GM21786 (cell line): Measurements from ENCODE around the gene TNFRSF6B.
A peak's percentile ranks its signal among the peaks of the same experiment; 100 is the strongest.
"Not testable (repeated sequence)": the region's sequence is repeated elsewhere in the genome, so short reads cannot be mapped to it uniquely, and the experiment has no call there.

Source experiments
- ATAC-seq: cut with Tn5 transposase; IDR thresholded peaks from one replicate; pipeline ENCODE4 v1.9.1; 2021; ENCODE audit not compliant: unreplicated experiment

Gene TNFRSF6B

DNA sequence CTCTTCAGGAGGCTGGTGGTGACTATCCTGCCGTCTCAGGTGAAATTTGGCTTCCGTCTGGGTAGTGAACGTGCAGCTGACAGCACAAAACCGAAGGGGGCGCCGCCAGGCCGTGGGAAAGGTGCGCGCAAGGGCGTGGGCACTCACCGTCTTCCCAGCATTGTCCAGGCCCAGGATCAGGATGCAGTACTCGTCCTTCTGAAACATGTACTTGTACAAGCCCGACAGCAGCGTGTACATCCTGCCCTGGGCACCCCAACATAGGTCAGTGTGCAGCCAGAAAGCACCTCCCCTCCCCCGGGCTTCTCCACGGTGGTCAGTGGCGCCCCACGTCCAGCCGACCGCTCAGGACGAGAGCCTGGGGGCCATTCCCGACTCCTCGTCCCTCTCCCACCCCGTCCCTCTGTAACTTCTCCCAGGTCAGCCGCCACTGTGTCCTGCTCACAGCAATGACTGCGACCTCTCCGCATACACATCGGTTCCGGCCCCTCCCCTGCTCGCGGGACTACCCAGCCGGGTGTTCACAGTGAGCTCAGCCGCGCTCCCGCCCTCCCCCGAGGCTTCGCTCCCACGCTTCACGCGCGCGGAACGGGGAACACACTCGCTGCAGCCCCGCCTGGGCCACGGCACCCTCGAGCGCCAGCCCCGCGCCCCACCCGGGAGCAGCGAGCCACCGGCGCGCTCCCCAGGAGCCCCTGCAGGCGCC lies 10.6 kb downstream of the TNFRSF6B start:
- ATAC-seq: peak; percentile 8

DNA sequence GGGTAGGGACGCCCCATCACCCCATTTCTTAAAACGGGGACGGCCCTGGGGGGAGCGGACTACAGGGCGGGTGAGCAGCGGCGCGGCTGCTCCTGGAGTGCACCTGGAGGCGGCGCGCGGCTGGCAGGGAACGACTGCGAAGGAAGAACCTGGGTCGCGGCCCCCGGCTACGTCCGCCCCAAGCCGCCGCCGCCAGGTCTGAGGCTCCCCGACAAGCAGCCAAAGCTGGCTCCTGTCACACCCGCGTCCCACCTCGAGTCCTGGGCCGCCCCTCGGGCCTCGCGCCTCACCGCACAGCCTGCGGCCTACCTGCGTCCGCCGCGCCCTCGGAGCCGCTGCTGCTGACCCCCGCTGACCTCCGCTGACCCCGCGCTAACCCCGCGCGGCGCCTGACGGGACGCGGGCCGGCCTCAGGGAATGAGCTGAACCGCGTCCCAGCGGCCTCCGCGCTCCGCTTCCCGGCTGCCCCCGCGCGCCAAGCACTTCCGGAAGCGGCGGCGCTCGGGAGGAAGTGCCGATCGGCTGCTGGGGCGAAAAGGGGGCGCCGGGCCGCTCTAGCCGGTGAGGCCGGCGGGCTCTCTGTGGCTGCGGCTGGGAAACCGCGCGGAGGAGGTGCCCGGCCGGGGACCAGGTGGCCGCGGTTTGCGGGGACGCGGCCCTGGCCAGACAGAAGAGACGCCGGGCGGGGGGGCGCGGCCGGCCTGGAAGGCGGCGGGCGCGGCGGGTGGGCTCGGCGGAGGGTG lies 11.3 kb downstream of the TNFRSF6B start, which contains the start of the genes ARFRP1 and ZGPAT:
ARFRP1 (minus strand) TSS at position 419 of the 743 bp plus-strand sequence. CDS start 885 bp downstream, outside the sequence.
ZGPAT (plus strand) TSS at position 482 of the 743 bp plus-strand sequence. CDS start 542 bp downstream, outside the sequence.
- peak; percentile 58 for ATAC-seq

DNA sequence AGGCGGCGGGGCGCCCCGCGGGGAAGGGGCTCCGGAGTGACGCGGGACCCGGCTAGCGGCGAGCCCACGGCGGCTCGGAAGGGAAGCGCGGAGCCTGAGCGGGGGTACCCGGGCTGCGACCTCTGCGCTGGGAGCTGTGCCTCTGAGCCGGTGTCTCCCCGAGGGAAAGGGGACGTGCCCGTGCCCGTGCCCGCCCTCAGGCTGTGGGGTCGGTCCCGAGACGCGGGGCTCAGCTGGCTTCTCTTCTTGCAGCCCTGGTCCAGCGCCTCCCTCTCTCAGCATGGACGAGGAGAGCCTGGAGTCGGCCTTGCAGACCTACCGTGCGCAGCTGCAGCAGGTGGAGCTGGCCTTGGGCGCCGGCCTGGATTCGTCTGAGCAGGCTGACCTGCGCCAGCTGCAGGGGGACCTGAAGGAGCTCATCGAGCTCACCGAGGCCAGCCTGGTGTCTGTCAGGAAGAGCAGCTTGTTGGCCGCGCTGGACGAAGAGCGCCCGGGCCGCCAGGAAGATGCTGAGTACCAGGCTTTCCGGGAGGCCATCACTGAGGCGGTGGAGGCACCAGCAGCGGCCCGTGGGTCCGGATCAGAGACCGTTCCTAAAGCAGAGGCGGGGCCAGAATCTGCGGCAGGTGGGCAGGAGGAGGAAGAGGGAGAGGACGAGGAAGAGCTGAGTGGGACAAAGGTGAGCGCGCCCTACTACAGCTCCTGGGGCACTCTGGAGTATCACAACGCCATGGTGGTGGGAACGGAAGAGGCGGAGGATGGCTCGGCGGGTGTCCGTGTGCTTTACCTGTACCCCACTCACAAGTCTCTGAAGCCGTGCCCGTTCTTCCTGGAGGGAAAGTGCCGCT lies 12.1 kb downstream of the TNFRSF6B start:
- ATAC-seq: peak; percentile 24

GRCh38 chr20:63709149-63709527 lies 12.7 kb downstream of the TNFRSF6B start:
- no peak for ATAC-seq

DNA sequence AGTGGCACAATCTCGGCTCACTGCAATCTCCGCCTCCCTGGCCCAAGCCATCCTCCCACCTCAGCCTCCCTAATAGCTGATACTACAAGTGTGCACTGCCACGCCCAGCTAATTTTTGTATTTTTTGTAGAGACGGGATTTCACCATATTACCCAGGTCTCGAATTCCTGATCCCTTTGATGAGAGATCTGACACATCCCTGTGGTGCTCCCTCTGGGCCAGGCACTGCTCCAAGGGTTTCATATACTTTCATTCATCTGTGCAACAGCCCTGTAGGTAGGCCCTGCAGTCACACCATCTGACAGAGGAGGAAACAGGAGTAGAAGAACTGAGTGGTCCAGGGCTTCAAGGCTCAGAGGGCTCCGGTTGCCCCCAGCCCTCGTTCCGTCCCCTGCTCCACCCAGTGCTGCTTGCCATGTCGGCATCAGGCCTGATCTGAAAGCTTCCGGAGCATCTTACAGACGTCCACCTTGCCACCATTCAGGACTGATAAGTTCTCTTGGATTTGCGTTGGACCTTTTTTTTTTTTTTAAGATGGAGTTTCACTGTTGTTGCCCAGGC lies 14.7 kb downstream of the TNFRSF6B start:
- ATAC-seq: no peak

DNA sequence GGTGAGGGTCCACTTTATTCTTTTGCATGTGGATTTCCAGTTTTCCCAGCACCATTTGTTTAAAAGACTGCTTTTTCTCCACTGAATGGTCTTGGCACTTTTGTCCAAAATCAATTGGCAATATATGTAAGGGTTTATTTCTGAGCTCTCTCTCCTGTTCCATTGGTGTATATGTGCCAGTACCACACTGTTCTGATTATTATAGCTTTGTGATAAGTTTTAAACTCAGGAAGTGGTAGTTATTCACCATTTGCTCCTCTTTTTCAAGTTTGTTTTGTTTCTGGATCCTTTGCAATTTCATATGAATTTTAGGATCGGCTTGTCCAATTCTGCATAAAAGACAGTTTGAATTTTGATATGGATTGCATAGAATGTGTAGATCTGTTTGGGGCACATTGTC lies 15.7 kb downstream of the TNFRSF6B start:
- ATAC-seq: no peak

DNA sequence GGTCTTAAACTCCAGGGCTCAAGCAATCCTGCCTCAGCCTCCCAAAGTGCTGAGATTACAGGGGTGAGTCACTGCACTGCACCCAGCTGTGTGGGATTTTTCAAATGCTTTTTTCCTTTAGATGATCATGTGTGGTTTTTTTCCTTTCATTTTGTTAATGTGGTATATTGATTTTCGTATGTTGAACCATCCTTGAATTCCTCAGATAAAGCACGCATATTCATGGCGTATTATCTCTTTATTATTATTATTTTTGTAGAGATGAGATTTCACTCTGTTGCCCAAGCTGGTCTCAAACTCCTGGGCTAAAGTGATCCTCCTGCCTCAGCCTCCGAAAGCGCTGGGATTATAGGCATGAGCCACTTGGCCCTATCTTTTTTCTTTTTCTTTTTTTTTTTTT lies 18.4 kb downstream of the TNFRSF6B start:
- no peak for ATAC-seq

DNA sequence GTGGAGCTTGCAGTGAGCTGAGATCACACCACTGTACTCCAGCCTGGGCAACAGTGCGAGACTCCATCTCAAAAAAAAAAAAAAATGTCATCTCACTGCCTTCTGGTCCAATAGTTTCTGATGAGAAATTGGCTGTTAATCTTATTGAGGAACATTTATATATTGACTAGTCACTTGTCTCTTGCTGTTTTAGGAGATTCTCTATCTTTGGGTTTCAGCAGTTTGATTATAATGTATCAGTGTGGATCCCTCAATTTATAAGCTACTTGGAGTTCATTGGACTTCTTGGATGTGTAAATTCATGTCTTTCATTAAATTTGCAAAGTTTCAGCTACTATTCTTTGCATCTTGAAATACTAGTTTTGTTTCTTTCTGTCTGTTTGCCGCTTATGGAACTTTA lies 22.5 kb downstream of the TNFRSF6B start:
- no peak for ATAC-seq

GRCh38 chr20:63722967-63723622 lies 26.6 kb downstream of the TNFRSF6B start:
- not testable (repeated sequence) for ATAC-seq

- ATAC-seq: not testable (repeated sequence)
These were observed 33.8 kb downstream of the TNFRSF6B start for GRCh38 chr20:63730189-63730733.

GRCh38 chr20:63731410-63731809 lies 35.0 kb downstream of the TNFRSF6B start:
- ATAC-seq: no peak

DNA sequence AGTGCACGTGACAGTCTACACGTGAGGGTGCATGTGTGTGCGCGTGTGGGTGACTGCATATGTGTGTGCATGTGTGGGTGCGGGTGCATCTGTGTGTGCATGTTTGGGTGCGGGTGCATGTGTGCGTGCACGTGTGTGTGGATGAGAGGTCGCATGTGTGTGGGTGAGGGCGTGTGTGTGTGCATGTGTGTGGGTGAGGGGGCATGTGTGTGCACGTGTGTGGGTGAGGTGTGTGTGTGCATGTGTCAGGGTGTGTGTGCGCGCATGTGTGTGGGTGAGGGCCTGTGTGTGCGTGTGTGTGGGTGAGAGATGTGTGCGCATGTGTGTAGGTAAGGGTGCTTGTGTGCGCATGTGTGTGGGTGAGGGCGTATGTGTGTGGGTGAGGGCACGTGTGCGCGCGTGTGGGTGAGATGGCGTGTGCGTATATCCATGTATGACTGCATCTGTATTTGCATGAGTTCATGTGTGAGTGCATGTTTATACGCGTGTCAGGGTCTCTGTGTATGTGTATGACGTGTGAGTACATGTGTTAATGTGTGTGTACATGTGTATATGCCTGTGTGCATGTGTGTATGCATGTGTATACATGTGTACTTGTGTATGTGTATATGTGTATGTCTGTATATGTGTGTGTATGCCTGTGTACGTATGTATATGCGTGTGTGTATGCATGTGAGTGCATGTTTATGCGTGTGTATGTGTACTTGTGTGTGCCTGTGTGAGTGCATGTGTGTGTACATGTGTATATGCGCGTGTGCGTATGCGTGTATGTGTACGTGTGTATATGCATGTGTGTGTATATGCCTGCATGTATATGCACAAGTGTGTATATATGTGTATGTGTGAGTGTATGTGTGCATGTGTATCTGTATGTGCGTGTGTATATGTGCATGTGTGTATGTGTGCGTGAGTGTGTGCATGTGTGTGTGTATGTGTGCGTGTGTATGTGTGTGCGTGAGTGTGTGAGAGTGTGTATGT lies 36.0 kb downstream of the TNFRSF6B start:
- no peak for ATAC-seq

DNA sequence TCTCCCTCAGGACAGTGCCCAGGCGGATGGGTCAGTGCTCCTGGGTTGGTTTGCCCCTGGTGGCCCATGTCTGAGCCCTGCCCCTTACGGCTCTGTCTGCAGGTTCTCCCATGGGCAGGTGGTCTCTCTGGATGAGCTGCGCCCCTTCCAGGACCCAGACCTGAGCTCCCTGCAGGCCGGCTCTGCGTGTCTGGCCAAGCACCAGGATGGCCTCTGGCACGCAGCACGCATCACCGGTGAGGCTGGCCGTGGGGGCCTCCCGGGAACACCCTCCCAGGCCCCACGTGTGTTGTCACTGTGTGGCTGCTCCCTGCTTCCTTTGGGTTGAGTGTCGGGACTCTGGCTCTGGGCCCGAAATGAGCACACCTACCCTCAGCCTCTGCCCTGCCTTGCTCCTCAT lies 36.7 kb downstream of the TNFRSF6B start:
- no peak for ATAC-seq

GRCh38 chr20:63733579-63734081 lies 37.2 kb downstream of the TNFRSF6B start:
- ATAC-seq: no peak

DNA sequence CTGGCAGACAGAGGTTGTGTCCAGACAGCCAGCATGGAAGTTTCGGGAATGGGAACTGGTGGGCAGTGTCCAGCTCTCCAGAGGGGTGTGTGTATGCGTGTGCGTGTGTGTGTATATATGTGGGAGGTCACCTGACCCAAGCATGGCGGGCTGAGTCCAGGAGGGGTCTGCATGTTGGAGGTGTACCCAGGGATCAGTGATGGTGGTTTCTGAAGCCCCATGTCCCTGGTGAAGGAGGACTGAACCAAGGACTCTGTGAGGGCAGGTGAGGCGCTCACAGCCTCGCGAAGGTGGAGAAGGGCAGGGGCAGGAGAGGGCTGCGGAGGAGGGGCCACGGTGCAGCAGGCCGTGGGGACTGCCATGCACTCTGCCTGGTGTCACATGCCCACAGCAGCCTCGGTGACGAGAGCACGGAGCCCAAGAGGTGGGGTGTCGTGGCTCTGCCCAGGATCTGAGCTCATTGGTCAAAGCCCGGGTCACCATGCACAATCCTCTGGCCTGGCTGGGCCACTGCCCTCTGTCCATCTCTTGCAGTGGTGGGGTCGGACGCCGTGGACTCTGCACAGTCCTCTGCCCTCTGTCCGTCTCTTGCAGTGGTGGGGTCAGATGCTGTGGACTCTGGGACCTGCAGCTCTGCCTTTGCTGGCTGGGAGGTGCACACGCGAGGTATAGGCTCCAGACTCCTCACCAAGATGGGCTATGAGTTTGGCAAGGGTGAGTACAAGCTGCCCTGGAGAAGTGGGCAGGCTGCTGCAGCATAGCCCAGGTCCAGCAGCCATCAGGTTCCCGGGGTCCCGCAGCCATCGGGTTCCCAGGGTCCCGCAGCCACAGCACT lies 37.9 kb downstream of the TNFRSF6B start:
- no peak for ATAC-seq

- no peak for ATAC-seq
These were observed 38.8 kb downstream of the TNFRSF6B start for GRCh38 chr20:63734946-63735858.
